ENCODE measurements around the gene OLFML1.

DNA sequence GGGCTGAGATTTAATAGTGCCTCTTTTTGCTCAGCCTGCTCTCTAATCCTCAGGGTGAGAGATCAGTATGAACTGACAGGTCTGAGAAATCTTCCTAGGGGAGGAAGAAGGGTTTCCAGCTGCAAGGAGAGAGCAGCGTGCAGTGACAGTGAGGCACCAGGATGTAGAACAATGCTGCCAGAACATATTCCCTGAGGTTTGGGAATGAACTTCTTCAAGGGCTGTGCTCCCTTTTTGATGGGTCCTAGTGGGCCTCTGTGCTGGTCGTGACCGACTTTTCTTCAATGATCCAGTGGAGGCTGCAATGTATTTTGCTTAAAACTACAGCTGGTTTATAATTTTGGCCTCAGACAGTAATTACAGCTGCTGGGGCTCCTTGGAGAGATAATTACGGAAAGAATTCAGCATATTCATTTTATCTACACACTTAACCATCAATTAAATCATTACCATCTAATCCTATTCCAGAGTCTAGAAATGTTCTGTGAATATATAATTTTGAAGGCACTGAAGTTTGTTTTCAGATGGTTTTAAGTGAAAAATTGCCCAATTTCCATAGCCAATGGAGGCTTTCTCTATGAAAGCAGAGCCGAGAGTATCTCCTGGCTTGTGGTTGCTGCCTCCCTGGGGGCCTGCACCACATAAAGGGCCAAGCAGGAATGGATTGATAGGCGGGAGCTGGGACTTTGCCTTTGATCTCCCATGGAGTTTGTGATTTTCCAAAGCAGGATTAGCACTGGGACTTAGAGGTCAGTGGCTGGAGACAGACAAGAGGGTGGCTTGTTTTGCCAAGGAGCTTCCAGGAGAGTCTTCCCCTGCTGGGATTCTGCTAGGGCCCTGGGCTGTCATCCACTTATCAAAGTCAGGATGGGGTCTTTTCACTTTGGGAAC is 41.0 kb upstream of the OLFML1 start:
- TF ChIP-seq POLR2A (IDR thresholded peaks at IDR 0.05; ENCODE audit: low read length) (no peak), GATA1 (IDR thresholded peaks at IDR 0.05; ENCODE audit: low read depth, low read length) (no peak)
